CD4-positive, alpha-beta T cell treated with Interferon alpha-2 for 1 hour (primary cell): Measurements from ENCODE around the gene CDH2.

Experiments used
- DNase-seq, 2 donors: peaks; one replicate each; pipeline ENCODE4 v3.0.0-alpha.2; 2020 to 2022

The CDH2 gene

DNA sequence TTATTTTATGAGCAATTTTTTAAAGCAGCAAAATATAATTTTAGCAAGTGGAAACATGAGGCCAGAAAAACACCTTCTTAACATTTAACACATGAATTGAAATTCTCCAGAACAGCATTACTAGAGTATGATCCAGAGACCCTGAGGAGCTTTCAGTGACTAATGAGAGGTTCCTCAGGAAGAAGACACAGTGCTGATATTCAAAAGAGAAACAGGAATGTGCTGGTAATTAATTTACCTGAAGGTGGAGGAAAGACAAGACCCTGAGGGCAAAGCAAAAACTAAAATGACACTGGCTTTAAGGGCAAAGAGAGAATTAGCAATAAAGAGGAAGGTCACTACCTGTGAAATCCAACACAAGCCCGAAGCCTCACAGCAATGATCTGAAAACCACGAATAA, 97.0 kb downstream of the CDH2 start:
- DNase-seq = no peak

DNA sequence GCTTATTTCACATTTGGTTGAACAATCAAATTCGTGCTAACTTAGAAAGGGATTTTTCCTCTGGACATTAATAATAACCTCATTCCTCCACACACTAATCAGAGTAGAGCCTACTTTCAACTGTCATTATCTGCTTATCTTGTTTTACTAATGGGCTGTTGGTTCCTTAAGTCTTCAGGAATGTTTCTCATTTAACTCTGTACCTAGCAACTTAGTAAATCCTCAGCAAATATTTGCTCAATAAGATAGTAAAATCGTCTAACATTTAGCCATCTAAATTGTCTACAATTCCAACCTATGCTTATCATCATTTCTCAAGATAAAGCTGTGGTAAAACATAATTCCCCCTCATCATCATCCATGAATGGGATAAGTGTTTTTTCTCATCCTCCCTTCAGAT, 98.1 kb downstream of the CDH2 start:
- DNase-seq = no peak

DNA sequence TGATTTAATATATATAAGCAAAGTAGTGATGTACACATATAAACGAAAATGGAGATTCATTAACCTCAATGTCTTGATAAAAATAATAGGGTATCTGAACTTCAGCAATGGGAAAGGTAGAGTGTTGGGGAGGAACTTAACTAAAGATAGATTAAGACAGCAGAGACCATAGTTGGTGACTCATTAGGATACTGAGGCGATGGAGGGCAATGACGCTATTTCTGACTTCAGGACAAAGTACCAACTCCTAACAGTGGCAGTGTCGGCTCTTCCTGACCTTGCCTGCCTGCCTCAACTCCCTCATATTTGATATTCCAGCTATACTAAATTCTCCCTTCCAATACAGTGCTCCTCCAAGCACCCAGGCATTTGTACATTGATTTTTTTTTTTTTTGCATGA, 98.6 kb downstream of the CDH2 start:
- DNase-seq = no peak

DNA sequence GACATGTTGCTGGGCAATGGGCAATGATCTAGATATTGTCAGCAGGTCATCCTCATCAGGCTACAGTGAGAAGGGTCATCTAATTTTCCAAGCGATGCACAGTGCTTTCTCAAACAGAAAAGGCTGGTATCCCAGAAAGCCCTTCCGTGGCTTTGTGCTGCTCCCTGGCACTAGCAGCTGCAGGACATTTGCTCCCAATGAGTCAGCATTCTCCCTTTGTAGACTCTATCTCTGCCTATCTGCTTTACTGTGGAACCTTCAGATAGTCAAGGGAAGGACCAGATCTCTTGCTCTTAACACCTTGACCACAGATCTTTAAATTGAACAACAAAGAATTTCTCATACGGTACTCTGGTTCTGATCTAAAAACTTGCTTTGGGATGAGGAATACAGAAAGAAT, 101.4 kb downstream of the CDH2 start:
- DNase-seq = no peak

DNA sequence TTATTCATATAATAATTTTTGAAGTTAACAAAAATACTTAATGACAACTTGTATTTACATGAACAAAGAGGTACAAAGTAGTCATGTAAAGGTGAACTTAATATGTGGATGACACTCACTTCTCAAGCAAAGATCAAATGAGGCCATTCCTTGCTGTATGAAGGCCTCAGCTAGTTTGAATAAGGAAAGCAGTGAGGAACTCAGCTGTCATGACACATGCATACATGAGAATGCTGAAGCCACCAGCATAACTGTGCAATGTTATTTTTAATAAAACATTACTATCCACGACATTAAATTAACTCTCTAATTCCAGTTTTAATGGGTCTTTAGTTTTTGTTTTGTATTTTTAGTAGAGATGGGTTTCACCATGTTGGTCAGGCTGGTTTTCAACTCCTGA, 102.9 kb downstream of the CDH2 start:
- no peak for DNase-seq

DNA sequence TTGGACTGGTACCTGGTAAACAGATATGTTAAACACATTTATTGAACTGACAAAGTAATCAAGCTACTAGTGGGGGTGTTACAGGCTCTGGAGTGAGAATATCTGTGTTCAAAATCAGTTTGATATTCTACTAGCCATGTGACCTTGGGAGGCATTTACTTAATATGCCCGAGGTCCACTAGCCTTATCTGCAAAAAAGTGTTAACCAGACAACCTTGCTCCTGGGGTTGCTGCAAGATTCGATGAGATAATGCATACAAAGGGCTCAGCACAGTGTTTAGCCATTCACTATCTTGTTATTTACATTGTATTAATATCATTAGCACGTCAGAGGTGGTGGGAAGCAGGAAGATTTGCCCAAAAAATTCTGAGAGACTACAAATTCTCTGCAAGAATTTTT, 103.3 kb downstream of the CDH2 start:
- no peak for DNase-seq

DNA sequence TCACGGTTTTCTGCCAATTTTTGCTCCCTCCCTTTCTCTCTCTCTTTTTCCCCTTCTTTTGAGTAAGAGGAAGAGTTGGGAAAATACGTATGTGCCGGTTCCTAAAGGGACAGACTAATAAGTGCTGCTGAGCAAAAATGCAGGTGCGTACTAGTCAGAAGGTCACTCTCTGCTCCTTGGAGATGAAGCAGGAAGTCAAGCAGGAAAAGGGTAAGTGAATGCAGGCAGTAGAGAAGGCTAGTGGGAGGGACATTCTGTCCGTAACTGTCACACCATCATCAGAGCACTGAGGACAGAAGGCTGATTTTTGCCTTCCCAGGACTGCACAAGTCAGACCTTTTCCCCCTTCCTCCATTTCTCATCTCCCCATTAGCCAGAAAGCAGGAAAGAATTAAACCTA, 105.7 kb downstream of the CDH2 start:
- no peak for DNase-seq

DNA sequence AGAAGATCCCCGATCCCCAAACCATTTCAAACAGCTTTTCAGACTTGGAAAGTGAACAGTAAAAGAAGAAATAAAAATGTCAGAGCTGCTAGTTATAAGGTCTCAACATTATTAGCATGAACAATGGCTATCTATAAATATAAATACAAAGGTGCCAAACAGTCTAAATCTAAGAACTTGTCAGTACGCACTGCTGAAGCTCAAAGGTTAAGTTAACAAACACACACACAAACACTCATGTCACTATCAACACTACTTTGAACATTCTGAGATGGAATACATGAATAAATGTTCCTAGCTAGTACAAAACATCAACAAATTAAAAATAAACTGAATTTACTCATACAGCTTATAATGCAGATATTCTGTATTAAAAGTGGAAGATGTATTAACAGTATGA, 108.7 kb downstream of the CDH2 start:
- DNase-seq = no peak

DNA sequence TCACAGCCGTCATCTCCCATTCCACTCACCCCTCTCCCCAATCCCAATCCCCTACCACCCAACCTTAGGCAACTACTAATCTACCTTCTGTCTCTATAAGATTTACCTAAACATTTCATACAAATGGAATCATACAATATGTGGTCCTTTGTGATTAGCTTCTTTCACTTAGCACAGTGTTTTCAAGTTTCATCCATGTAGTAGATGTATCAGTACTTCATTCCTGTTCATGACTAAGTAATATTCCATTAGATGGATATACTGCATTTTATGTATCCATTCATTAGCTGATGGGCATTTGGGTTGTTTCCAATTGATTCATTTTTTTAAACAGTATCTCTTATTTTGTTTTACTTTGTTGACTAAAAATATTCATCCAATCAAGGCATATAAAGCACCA, 109.6 kb downstream of the CDH2 start:
- no peak for DNase-seq

DNA sequence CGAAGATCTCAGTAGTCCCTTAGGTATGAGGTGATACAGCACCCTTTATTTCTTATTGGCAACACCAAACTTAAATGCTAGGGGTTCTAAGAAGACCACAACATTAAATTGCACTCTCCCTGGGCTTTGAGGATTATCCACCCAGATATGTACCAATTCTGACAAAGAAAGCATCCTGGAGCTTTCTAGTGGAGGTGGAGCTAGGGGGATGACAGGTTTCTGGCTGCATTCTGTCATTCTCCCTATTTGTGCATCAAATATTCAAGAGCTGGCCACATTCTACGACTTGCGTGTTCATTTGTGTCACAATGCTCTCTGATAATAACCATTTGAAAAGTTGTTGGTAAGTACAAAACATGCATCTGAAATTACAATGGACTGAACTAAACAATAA, 111.1 kb downstream of the CDH2 start:
- DNase-seq = no peak

DNA sequence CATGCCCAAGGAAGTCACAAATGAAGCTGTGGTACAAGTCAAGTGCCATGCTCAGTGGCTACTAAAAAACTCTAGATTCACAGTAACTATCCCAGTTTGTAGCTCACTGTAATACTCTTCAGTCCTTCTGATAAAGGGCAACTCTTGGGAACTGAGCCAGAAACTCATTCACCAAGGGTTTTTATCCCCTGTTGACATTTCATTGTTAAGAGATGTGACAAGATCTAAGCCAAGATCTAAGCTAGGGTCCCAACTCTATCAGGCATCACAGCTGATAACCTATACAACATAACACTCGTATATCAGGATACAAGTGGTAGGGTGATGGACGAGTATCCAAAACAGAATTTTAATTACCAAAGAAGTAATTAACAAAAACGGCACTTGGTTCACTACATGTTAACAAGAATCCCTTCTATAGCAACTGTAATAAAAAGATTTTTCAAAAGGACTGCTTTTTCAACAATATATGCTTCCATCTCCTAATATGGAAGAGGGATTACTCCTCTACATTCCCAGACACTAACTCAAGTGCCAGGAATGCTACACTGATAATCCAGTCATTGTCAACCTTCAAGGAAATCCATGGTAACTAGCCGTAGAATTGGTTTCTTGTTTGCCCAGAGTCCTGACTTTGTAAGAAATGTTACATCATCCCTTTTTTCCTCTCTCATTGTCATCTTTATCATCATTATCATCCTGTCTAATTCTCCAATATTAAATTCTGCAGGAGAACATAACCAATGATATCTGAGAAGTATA, 111.7 kb downstream of the CDH2 start:
- DNase-seq = no peak

DNA sequence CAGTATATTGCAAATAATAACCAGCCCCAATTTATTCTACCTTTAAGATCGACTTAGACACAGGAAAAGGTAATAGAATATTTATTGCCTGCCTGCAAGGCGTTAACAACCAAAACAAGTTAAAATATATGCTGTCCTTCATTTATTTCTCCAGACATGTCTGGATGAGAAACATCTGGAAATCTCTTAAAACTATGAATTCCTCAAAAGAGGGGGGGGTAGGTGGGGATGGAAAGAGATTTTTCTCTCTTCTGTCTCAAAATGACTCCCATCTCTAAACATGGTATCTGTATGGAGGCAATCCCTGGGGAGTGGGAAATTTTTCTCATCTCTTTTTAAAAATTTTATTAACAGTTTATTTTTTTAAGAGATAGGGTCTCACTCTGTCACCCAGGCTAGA, 113.0 kb downstream of the CDH2 start:
- DNase-seq = no peak

DNA sequence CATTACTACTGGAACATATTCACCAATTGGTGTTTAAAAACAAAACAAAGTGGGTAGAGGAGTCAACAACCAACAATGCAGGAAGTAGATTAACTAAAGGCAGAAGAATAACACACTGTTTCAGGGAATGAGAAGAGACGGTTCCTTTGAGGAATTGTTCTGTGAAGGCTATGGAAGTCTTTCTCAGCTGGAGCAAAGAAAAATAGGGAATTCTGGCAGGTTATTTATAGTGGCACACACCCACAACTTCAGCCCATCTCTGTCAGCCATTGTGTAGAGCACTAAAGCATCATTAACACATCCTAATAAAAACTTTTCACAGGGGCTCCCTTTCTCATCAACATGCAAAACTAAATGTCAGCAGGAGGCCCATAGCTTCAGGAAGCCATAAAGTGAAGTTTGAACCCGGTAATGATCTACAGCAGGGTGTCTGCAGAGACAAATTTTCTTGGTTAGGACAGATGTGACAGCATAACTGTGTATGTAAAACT, 113.6 kb downstream of the CDH2 start:
- DNase-seq = no peak

DNA sequence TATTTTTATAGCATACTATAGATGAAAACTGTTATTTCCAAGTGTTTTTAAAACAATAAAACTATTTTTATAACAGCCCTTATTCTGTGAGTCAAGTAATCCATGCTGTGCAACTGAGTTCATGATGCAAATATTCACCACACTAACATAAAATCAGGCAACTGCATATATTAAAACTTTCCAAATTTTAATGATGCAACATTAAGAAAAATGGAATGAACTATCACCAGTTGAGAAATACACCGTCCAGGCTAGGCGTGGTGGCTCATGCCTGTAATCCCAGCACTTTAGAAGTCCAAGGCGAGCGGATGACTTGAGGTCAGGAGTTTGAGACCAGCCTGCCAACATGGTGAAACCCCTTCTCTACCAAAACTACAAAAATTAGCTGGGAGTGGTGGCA, 114.5 kb downstream of the CDH2 start:
- no peak for DNase-seq

DNA sequence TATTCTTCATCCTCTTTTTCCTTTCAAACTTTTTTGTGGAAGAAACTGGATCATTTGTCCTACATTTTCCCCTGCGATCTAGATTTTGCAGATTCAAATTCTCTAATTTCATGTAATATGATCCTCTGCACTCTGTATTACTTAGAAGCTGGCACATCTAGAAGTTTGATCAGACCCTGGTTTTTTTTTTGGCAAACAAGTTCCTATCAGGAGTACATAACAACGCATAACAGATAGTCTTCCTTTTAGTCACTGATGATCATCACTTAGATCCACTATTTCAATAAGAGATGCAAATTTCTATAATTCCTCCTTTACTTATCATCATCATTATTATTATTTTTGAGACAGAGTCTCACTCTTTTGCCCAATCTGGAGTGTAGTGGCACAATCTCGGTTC, 117.1 kb downstream of the CDH2 start:
- DNase-seq = no peak

DNA sequence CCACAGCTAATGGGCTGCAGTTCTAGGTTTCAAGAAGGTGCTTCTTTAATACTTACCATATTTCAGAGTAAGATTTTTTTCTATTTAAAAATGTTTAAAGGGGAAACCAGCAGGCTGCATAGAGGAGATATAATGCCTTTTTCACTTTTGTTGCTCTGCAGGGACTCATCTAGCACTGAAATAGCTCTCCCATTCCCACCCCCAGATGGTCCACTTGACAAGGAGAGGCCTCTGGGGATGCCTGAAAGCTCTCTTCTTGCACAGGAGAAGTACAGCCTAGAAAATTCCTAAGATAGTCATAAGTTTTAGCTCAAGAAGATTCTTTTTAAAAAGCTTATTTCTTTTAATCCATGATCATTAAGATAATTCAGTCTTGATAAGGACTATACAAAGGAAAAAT, 126.4 kb downstream of the CDH2 start:
- DNase-seq = no peak

DNA sequence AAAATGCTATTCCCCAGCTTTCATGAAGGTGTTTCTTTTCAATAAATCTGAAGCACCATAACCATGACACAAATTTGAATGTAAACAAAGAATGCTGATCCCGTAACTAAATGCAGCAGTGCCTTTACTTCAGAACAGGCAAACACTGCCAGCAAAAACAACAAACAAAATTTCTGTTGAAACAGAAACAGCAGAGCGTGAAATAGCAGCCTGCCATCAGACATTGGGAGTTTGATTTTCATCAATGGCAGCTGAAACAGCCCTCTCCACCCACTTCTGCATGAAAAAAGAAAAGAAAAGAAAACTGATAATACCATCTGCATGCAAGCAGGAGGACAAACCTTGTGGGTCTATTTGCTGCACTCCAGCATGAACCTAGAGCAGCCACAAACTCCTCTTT, 128.3 kb downstream of the CDH2 start:
- DNase-seq = no peak

DNA sequence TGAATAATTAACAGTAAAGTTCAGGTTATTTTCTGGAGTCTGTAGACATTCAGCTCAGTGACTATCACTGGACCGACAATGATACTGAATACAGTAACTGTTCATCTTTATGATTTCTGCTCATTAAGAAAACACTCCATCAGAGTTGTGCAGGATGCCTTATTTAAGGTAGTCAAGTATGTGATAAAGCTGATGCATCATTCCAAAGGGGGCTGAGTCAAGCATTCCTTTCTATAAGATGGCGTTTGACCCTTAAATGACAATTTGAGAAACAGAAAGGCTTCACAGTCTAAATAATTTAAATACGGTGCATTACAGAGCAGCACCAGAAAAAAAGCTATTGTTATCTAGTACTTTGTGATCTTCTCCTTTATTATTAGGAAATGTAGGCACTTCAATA, 131.1 kb downstream of the CDH2 start:
- no peak for DNase-seq

DNA sequence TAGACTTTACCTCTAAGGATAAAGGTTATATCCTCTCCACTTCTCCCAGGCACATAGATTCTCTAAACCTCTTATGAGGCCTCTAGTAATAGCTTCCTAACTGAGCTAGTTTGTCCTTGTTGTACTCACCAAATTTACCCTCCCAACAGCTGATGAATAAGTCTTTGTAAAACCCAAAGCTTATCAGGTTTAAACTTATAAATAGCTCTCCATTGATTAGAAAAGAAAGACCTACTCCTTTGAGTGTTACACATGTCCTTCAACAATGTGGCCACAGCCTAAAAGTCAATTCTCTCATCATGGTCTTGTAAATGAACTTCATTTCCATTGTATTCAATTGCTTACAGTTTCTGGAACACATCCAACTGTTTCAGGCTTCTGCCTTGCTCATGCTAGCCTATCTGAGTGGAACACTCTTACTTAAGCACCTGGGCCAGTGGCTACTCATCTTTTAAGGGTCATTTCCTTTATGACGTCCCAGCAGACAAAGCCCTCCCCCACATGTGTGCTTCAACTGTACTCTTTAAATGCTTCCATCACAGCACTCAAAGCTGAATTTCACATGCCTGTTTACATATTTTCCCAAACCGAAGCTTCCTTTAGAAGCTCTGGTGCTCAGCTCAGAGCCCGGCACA, 131.6 kb downstream of the CDH2 start:
- no peak for DNase-seq

DNA sequence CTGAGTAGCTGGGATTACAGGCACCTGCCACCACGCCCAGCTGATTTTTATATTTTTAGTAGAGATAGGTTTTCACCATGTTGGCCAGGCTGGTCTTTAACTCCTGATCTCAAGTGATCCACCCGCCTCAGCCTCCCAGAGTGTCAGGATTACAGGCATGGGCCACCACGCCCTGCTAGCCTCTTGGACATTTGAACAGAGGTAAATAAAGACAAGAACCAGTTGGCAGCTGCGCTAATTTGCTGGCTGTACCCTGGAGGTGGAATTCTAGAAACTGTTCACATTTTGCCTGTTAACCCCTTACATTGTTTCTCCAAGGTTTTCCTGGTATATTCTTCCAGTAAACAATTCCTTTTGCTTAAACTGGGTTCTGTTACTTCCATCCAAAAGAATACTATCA, 132.9 kb downstream of the CDH2 start:
- DNase-seq = no peak

DNA sequence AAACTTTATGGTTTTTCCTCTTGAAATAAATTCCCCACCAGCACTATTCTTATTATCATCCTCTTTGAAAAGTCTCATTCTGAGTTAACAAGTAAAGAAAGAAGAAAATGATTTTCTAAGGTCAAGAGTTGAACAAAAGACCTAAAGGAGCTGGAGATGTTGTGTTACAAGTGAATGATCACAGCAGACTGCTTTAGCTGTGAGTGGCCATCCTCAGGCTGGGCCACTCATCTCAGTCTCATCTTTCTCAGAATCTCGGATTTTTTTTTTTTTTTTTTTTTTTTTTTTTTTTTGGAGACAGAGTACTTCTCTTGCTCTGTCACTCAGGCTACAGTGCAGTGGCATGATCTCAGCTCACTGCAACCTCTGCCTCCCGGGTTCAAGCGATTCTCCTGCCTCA, 133.3 kb downstream of the CDH2 start:
- DNase-seq = no peak

DNA sequence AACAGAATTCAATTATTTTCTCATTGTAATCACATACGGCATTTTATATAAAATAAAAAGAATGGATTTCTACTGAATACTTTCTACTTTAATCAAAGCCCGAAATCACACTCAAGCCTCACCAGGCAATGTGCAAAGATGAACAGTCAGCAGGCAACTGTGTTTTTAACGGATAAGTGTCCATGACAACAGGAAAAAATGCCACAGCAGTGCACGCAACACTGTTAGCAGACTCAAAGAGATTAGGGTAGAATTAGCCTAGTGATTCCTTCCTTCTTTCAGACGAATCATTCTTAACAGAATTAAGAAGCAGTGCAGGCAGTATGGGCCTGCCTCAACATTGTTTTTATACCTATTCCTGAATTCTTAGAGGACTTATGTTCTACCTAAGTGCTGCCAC, 135.6 kb downstream of the CDH2 start:
- no peak for DNase-seq

DNA sequence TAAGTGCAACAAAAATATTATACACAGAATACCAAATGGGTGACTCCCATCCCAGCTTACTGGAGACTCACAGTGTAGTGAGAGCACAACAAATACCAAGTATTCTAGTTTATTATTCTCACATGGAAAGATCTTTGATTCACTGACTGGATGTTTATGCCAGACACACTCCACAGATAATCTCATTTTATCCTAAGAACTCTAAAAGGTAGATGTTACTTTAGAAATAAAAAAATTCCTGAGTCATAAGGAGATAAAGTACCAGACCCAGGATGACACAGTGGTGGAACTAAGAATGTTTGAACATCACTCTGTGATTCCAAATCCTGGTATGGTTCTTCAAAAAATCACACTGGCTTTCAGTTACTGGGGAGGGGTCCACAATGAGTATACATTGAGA, 136.2 kb downstream of the CDH2 start:
- DNase-seq = no peak

DNA sequence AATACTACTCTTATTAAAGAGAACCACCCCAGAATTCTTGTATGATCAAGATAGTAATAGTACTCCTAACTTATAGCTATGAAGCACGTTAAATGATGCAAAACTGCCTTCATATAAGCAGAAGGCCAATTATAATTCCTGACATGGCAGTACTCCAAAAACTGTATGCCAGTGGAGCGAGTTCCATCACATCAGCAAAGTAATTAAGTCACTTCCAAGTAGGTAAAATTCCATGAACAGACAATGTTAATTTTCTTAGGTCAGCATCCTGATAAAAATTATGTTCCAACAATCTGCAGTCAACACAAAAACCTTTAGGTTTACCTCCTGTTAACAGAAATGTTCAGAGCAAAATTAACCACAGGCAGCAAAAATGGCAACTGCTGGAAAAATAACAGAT, 136.7 kb downstream of the CDH2 start:
- DNase-seq = no peak

DNA sequence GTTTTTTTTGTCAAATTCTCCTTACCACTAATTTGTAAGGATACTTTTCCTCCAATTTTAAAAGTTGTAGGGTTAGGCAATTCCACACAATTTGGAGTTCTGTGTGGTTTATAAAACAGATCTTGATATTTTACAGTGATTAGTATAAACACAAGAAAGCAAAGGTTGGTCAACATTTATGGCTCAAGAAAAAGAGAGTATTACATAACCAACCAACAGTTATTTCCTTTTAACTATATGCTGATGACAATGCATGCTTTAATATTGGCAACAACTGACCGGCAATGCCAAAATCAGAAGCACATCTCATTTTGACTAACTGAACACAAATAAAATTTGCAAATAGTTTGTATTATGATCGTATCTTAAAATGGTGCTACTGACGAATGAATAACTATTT, 137.2 kb downstream of the CDH2 start:
- no peak for DNase-seq
